HG03159 (cell line): ENCODE results near the gene ITSN1.

Experiments
- ATAC-seq: cut with Tn5 transposase; IDR thresholded peaks from one replicate; pipeline ENCODE4 v1.9.1; 2021; ENCODE audit warnings: mild to moderate bottlenecking, moderate library complexity; ENCODE audit not compliant: unreplicated experiment

ITSN1 gene

GRCh38 chr21:33677450-33677849 lies 35.1 kb downstream of the ITSN1 start:
- ATAC-seq: no peak

- no peak for ATAC-seq
Observed at GRCh38 chr21:33680870-33681269, 38.6 kb downstream of the ITSN1 start.

- ATAC-seq: no peak
Observed at GRCh38 chr21:33682992-33683627, 40.8 kb downstream of the ITSN1 start.

GRCh38 chr21:33684068-33684467 lies 41.8 kb downstream of the ITSN1 start:
- ATAC-seq: no peak

GRCh38 chr21:33684923-33685560 lies 42.7 kb downstream of the ITSN1 start:
- ATAC-seq: no peak

GRCh38 chr21:33685613-33686197 lies 43.4 kb downstream of the ITSN1 start:
- no peak for ATAC-seq

GRCh38 chr21:33686386-33686785 lies 44.1 kb downstream of the ITSN1 start:
- ATAC-seq: no peak

- no peak for ATAC-seq
Observed at GRCh38 chr21:33687634-33688033, 45.3 kb downstream of the ITSN1 start.

GRCh38 chr21:33688353-33688752 lies 46.1 kb downstream of the ITSN1 start:
- ATAC-seq: no peak

- ATAC-seq: no peak
Observed at GRCh38 chr21:33690874-33691273, 48.6 kb downstream of the ITSN1 start.

- no peak for ATAC-seq
Observed at GRCh38 chr21:33691945-33692603, 49.8 kb downstream of the ITSN1 start.

GRCh38 chr21:33695813-33696212 lies 53.5 kb downstream of the ITSN1 start:
- no peak for ATAC-seq

- ATAC-seq: no peak
Observed at GRCh38 chr21:33696465-33696864, 54.2 kb downstream of the ITSN1 start.

GRCh38 chr21:33698087-33698860 lies 56.0 kb downstream of the ITSN1 start:
- no peak for ATAC-seq

- ATAC-seq: no peak
Observed at GRCh38 chr21:33699277-33699676, 57.0 kb downstream of the ITSN1 start.

- no peak for ATAC-seq
Observed at GRCh38 chr21:33700491-33700890, 58.2 kb downstream of the ITSN1 start.

- ATAC-seq: no peak
Observed at GRCh38 chr21:33703750-33704606, 61.7 kb downstream of the ITSN1 start.

- ATAC-seq: no peak
Observed at GRCh38 chr21:33707846-33708245, 65.5 kb downstream of the ITSN1 start.

GRCh38 chr21:33708874-33709273 lies 66.6 kb downstream of the ITSN1 start:
- ATAC-seq: no peak
